SK-N-MC (cell line): ENCODE results near the gene SLC9A3.

Source experiments
- EZH2 ChIP-seq: fragments of 200-600 bp; sonication (generic); IDR thresholded peaks from one replicate; pipeline ENCODE4 v1.6.1; 2017; ENCODE audit warnings: antibody characterized with exemption
- FOXP2 ChIP-seq: optimal IDR thresholded peaks from 2 replicates; pipeline ENCODE3; 2011; ENCODE audit warnings: mild to moderate bottlenecking, moderate library complexity; ENCODE audit not compliant: insufficient read depth; ENCODE audit errors: extremely low read length, control extremely low read depth
- POLR2AphosphoS5 ChIP-seq: IDR thresholded peaks from 2 replicates; pipeline ENCODE4 v1.6.1; 2012; ENCODE audit warnings: mild to moderate bottlenecking, low read depth, low read length, borderline replicate concordance

- TF ChIP-seq POLR2AphosphoS5 (no peak), EZH2 (no peak), FOXP2 (no peak)
Observed at GRCh38 chr5:445591-445990, 78.7 kb downstream of the SLC9A3 start.
